ENCODE measurements around the gene TP53BP2.
"Not testable (repeated sequence)": the region's sequence is repeated elsewhere in the genome, so short reads cannot be mapped to it uniquely, and the experiment has no call there.

- TF ChIP-seq CTCF (IDR thresholded peaks at IDR 0.05; ENCODE audit: low read depth, low read length); EZH2phosphoT487 (IDR thresholded peaks at IDR 0.05; ENCODE audit: low read depth): not testable (repeated sequence)
These were observed 3.6 kb downstream of the TP53BP2 start for GRCh38 chr1:223841977-223842623.

Measured in OCI-LY3 (cell line).